Stromal cell of bone marrow (primary cell): ENCODE data around the gene UQCR11.
A peak's percentile ranks its signal among the peaks of the same experiment; 100 is the strongest.

Experiments
- DNase-seq: peaks from one replicate; pipeline ENCODE4 v3.0.0-alpha.2; 2012; ENCODE audit warnings: low read depth

Gene UQCR11

GRCh38 chr19:1615156-1615765 is 10.0 kb upstream of the UQCR11 start:
- DNase-seq = no peak

- DNase-seq = no peak
These were observed 8.7 kb upstream of the UQCR11 start for GRCh38 chr19:1613808-1614570.

- no peak for DNase-seq
These were observed 7.9 kb upstream of the UQCR11 start for GRCh38 chr19:1613146-1613545.

GRCh38 chr19:1612114-1613086 is 7.1 kb upstream of the UQCR11 start:
- DNase-seq = no peak

GRCh38 chr19:1611353-1611752 is 6.1 kb upstream of the UQCR11 start:
- DNase-seq = no peak

- DNase-seq = no peak
These were observed 5.3 kb upstream of the UQCR11 start for GRCh38 chr19:1610579-1610978.

GRCh38 chr19:1609680-1610474 is 4.6 kb upstream of the UQCR11 start:
- no peak for DNase-seq

- DNase-seq = no peak
These were observed 3.8 kb upstream of the UQCR11 start for GRCh38 chr19:1609103-1609396.

- no peak for DNase-seq
These were observed 3.3 kb upstream of the UQCR11 start for GRCh38 chr19:1608359-1609102.

- no peak for DNase-seq
These were observed 933 bp upstream of the UQCR11 start for GRCh38 chr19:1606138-1606651.

GRCh38 chr19:1602091-1602707 is 3.1 kb downstream of the UQCR11 start:
- no peak for DNase-seq

- DNase-seq = no peak
These were observed 3.6 kb downstream of the UQCR11 start for GRCh38 chr19:1601613-1602064.

GRCh38 chr19:1599460-1599846 is 5.8 kb downstream of the UQCR11 start:
- no peak for DNase-seq

- no peak for DNase-seq
These were observed 6.3 kb downstream of the UQCR11 start for GRCh38 chr19:1598777-1599459.

- DNase-seq = no peak
These were observed 11.8 kb downstream of the UQCR11 start for GRCh38 chr19:1593501-1593772.

GRCh38 chr19:1592755-1593500 is 12.3 kb downstream of the UQCR11 start, which contains the start of gene MBD3:
TSS of gene MBD3 (minus strand) at chr19:1592865. CDS start at chr19:1592631, 234 bp downstream.
- peak; percentile 78 for DNase-seq

- DNase-seq = peak; percentile 76
These were observed 13.1 kb downstream of the UQCR11 start for GRCh38 chr19:1592024-1592754.

- no peak for DNase-seq
These were observed 13.7 kb downstream of the UQCR11 start for GRCh38 chr19:1591421-1592023.
